B cell (primary cell): Measurements from ENCODE around the gene KRT75.

Experiments
- CTCF ChIP-seq: fragments of 200-600 bp; IDR thresholded peaks from one replicate; pipeline ENCODE4 v1.8.0; 2022; ENCODE audit warnings: antibody characterized with exemption, mild to moderate bottlenecking
- EZH2 ChIP-seq: IDR thresholded peaks from 2 replicates; pipeline ENCODE4 v1.6.1; 2012; ENCODE audit warnings: borderline replicate concordance, low read depth, mild to moderate bottlenecking, moderate library complexity, low read length; ENCODE audit not compliant: insufficient read depth, poor library complexity, severe bottlenecking

DNA sequence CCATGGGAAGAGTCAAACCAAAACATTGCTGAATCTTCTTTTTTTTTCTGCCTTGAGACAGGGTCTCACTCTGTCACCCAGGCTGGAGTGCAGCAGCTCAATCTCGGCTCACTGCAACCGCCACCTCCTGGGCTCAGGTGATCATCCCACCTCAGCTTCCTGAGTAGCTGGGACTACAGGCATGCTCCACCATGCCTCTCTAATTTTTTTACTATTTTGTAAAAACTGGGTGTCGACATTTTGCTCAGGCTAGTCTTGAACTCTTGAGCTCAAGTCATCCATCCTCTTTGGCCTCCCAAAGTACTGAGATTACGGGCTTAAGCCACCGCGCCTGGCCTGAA lies 1.5 kb upstream of the KRT75 start:
- TF ChIP-seq CTCF: no peak
- TF ChIP-seq EZH2: no peak
